PC-9 (cell line): ENCODE measurements around the gene IL11. TPM values are rescaled to one million over a fixed set of nuclear protein-coding genes. Genes with fewer than 3 reads are reported as not detected.

ENCODE experiments used
- BruUV-seq: library from RNA; stranded (reverse); fragments of 400-500 nt; replicated peaks from 2 replicates; lab custom pipeline; 2021; lab: Mats Ljungman, UMichigan
- CTCF ChIA-PET: fragments of 300-600 bp; sonication (Branson Sonifier 250); formaldehyde crosslinking; loops from one replicate; lab custom pipeline; 2022; ENCODE audit warnings: antibody characterized with exemption; lab: Charles Lee
- POLR2A ChIA-PET: fragments of 300-600 bp; sonication (Branson Sonifier 250); formaldehyde crosslinking; loops from one replicate; lab custom pipeline; 2022; ENCODE audit warnings: antibody characterized with exemption; ENCODE audit not compliant: unreplicated experiment; lab: Charles Lee
- DNase-seq, 2 experiments: peaks; one replicate each; pipeline versions ENCODE4 v3.0.0 to v3.0.0-alpha.2; 2015 to 2022; ENCODE audit warnings: mixed read lengths in 1 of 2
- H2AFZ ChIP-seq: fragments of 200-600 bp; sonication (generic); 2 replicates; pipeline ENCODE4 v1.8.1; 2017; ENCODE audit warnings: antibody characterized with exemption
- H3F3A ChIP-seq: fragments of 200-600 bp; sonication (generic); 2 replicates; pipeline ENCODE4 v1.8.1; 2017; ENCODE audit warnings: antibody characterized with exemption, mild to moderate bottlenecking, low read depth; ENCODE audit not compliant: insufficient read depth
- H3K27ac ChIP-seq: fragments of 200-600 bp; sonication (generic); 2 replicates; pipeline ENCODE4 v1.6.1; 2016; ENCODE audit warnings: mixed run types
- H3K27me3 ChIP-seq: fragments of 200-600 bp; sonication (generic); 2 replicates; pipeline ENCODE4 v1.6.1; 2016; ENCODE audit warnings: low read depth, mixed run types; ENCODE audit not compliant: insufficient read depth
- H3K36me3 ChIP-seq: fragments of 200-600 bp; sonication (generic); 2 replicates; pipeline ENCODE4 v1.6.1; 2016; ENCODE audit warnings: low read depth, mixed run types
- H3K4me1 ChIP-seq: fragments of 200-600 bp; sonication (generic); replicated peaks from 2 replicates; pipeline ENCODE4 v1.6.1; 2016; ENCODE audit warnings: mixed run types; ENCODE audit not compliant: insufficient read depth
- H3K4me2 ChIP-seq: fragments of 200-600 bp; sonication (generic); 2 replicates; pipeline ENCODE4 v1.6.1; 2017; ENCODE audit warnings: mixed run types
- H3K4me3 ChIP-seq: fragments of 200-600 bp; sonication (generic); 2 replicates; pipeline ENCODE4 v1.6.1; 2016; ENCODE audit warnings: mixed run types
- H3K79me2 ChIP-seq: fragments of 200-600 bp; sonication (generic); 2 replicates; pipeline ENCODE4 v1.6.1; 2017; ENCODE audit warnings: low read depth, mixed run types
- H3K9me2 ChIP-seq: fragments of 200-600 bp; sonication (generic); 2 replicates; pipeline ENCODE4 v1.8.1; 2017; ENCODE audit warnings: mild to moderate bottlenecking; ENCODE audit not compliant: insufficient read depth
- H3K9me3 ChIP-seq: fragments of 200-600 bp; sonication (generic); 2 replicates; pipeline ENCODE4 v1.8.1; 2016; ENCODE audit warnings: low read depth; ENCODE audit not compliant: insufficient read depth
- H4K20me1 ChIP-seq: fragments of 200-600 bp; sonication (generic); 2 replicates; pipeline ENCODE4 v1.8.1; 2017; ENCODE audit not compliant: insufficient read depth
- EZH2 ChIP-seq: fragments of 200-600 bp; sonication (generic); IDR thresholded peaks from 2 replicates; pipeline ENCODE4 v1.8.0; 2017; ENCODE audit warnings: antibody characterized with exemption, low read depth
- intact Hi-C: fragments of 100-400 bp; cut with micrococcal nuclease; formaldehyde crosslinking; loops from one replicate; pipeline ENCODE4 v1.10.0; 2022; ENCODE audit not compliant: unreplicated experiment
- total RNA-seq: library from RNA; stranded (reverse); gene quantifications from 2 replicates; pipeline ENCODE4 v1.2.3, GENCODE V29; 2021
- TF ChIP-seq, protein P1 (sequence below): fragments of 200-600 bp; sonication (generic); conservative IDR thresholded peaks from 2 replicates; pipeline ENCODE4 v1.6.1; 2017; ENCODE audit warnings: mixed run types, antibody characterized with exemption, mild to moderate bottlenecking, moderate library complexity

The IL11 gene
- total RNA-seq, 1 experiment from 2014 or later = 4.1 TPM

DNA sequence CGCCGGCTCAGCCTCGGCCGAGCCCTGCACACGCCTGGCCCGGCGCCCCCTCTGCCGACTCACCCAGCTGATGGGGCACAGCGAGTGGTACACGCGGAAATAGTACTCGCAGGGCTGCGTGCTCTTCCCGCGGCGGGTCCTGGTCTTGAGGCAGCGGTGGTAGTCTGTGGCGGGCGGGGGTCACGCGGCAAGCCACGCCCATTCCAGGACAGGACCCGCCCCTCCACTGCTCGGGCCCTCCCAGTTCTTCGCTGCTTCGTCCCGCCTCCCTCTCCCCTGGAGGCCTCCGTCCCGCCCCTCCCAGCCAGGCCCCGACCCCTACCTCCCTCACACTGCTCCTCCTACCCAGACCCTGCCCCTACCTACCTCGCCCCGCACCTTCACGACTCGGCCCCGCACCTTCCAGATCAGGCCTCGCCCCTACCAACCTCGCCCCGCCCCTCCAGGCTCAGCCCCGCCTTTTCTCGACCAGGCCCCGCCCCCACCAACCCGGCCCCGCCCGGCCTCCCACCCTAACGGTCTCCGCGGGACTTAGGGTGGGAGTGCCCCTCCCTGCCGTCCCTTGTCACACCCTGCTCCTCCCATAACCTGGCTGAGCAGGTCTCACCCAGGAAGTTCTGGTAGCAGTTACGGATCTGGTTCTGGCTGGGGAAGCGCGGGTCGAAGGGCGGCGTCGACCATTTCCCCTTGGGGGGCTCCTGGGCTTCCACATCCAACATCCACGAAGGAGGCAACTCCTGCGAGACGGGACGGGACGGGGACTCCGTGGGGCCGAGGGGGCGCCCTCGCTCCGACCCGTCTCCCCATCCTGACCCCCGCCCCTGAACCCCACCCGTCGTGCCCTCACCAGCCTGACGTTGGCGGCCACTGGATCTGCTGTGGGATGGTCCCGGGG is 16.2 kb downstream of the IL11 start:
- Histone ChIP-seq H4K20me1 (no peaks in the 10 kb centered on the region), H3K9me2 (no peaks in the 10 kb centered on the region), H3K4me3 (peak overlapping the region; percentile 72), H3K27ac (no peak overlapping the region), H3K27me3 (peaks cover 5% of the 10 kb centered on the region), H3K4me1 (peaks cover 47% of the 10 kb centered on the region), H3K79me2 (no peaks in the 10 kb centered on the region), H3F3A (peaks cover 36% of the 10 kb centered on the region), H3K9me3 (no peaks in the 10 kb centered on the region), H2AFZ (peak overlapping the region; percentile 76), H3K4me2 (peak overlapping the region; percentile 89), H3K36me3 (no peaks in the 10 kb centered on the region)
- CTCF ChIA-PET = interaction anchor here (0.6 to 0.9 kb wide), 3 partner anchors 9 to 176 kb away, joined by 3 to 4 read pairs (median 4); no protein-coding TSS in a partner anchor
- TF ChIP-seq, protein P1, sequence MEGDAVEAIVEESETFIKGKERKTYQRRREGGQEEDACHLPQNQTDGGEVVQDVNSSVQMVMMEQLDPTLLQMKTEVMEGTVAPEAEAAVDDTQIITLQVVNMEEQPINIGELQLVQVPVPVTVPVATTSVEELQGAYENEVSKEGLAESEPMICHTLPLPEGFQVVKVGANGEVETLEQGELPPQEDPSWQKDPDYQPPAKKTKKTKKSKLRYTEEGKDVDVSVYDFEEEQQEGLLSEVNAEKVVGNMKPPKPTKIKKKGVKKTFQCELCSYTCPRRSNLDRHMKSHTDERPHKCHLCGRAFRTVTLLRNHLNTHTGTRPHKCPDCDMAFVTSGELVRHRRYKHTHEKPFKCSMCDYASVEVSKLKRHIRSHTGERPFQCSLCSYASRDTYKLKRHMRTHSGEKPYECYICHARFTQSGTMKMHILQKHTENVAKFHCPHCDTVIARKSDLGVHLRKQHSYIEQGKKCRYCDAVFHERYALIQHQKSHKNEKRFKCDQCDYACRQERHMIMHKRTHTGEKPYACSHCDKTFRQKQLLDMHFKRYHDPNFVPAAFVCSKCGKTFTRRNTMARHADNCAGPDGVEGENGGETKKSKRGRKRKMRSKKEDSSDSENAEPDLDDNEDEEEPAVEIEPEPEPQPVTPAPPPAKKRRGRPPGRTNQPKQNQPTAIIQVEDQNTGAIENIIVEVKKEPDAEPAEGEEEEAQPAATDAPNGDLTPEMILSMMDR = no peak
- TF ChIP-seq EZH2 = no peak
- POLR2A ChIA-PET = interaction anchor here (1.2 kb wide), 1 partner anchor 15 kb away, joined by 7 read pairs; the partner anchor contains the start of gene KMT5C
- intact Hi-C loops = no loop called here
- DNase-seq = peak; percentile 52 to 85
- no TSS peak for BruUV-seq

DNA sequence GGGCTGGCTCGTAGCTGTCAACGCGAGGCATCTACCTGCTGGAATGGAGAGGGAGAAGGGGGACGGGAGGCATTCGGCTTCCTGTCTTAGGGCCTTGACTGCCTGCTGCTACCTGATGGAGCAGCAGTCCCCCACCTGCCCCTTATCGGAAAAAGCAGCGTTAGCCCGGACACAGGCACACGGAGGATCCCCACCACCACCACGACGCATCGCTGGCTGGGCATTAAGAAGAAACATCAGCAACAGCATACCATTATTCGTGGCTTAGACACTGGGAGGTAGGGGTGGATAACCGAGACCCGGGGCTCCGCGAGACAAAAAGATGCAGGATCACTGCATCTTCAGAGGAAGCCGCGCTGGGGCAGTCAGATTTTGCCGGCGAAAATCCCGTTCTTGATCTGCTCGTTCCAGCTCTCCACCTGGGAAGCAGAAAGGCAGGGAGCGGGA is 16.9 kb downstream of the IL11 start:
- H3F3A ChIP-seq = peaks cover 36% of the 10 kb centered on the region
- TSS peak; percentile 47 for BruUV-seq
- H3K27ac ChIP-seq = no peak overlapping the region
- H3K4me1 ChIP-seq = peaks cover 47% of the 10 kb centered on the region
- H3K79me2 ChIP-seq = no peaks in the 10 kb centered on the region
- intact Hi-C loops = no loop called here
- H3K9me2 ChIP-seq = no peaks in the 10 kb centered on the region
- H4K20me1 ChIP-seq = no peaks in the 10 kb centered on the region
- CTCF ChIA-PET = interaction anchor here (0.9 kb wide), 1 partner anchor 52 kb away, joined by 4 read pairs; no protein-coding TSS in a partner anchor
- POLR2A ChIA-PET = interaction anchor here (0.6 to 1.2 kb wide), 2 partner anchors 14 to 73 kb away, joined by 3 to 7 read pairs; partner anchors contain the start of genes HSPBP1 and KMT5C
- TF ChIP-seq, protein P1 = no peak
- no peak for TF ChIP-seq EZH2
- H3K36me3 ChIP-seq = no peaks in the 10 kb centered on the region
- DNase-seq = no peak
- H3K27me3 ChIP-seq = peaks cover 5% of the 10 kb centered on the region
- peak overlapping the region; percentile 76 for H2AFZ ChIP-seq
- peak overlapping the region; percentile 89 for H3K4me2 ChIP-seq
- H3K9me3 ChIP-seq = no peaks in the 10 kb centered on the region
- H3K4me3 ChIP-seq = peak overlapping the region; percentile 72

DNA sequence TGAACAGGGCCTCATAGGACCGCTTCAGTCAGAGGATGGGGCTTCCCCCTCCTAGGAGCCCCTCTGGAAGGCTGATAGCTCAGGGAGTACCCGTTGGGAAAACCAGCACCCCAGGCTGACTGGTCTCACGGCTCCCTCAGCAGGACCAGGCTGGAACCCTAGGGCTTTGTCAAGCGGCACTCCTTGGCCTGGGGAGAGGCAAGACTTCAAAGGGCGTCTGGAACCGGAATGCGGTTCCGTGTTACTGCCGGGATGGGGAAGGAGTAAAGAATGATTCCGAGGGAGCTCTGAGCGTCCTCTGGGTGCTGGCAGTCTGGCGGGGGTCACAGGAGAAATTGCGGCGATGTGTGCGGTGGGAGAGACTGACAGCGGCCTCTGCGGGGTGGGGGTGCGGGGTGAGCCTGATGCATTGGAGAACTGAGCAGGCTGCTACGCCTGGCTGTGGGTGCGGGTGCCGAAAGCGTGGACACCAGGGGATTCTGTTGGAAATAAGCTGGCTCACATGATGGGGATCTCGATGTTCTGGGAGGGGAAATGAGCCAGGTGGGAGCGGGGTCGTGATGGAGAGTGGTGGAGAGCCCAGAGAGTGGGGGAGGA is 17.6 kb downstream of the IL11 start:
- H3K9me2 ChIP-seq = no peaks in the 10 kb centered on the region
- POLR2A ChIA-PET = interaction anchor here (0.6 to 1.2 kb wide), 5 partner anchors 13 to 182 kb away, joined by 3 to 23 read pairs (median 7); partner anchors contain the start of genes HSPBP1 and KMT5C
- no peaks in the 10 kb centered on the region for H3K36me3 ChIP-seq
- no peak for TF ChIP-seq EZH2
- no peak overlapping the region for H2AFZ ChIP-seq
- intact Hi-C loops = loop anchor here (1.0 kb wide), 1 partner anchor 13 kb away; the partner anchor contains the start of gene KMT5C
- no peaks in the 10 kb centered on the region for H3K79me2 ChIP-seq
- H4K20me1 ChIP-seq = no peaks in the 10 kb centered on the region
- peak overlapping the region; percentile 89 for H3K4me2 ChIP-seq
- H3F3A ChIP-seq = peaks cover 36% of the 10 kb centered on the region
- peaks cover 47% of the 10 kb centered on the region for H3K4me1 ChIP-seq
- peaks cover 5% of the 10 kb centered on the region for H3K27me3 ChIP-seq
- no peaks in the 10 kb centered on the region for H3K9me3 ChIP-seq
- H3K27ac ChIP-seq = no peak overlapping the region
- CTCF ChIA-PET = interaction anchor here (0.9 to 1.7 kb wide), 4 partner anchors 13 to 51 kb away, joined by 3 to 5 read pairs (median 4); partner anchors contain the start of genes KMT5C and TMEM238
- peak overlapping the region; percentile 72; the same call in 1 of the 2 replicates for H3K4me3 ChIP-seq
- no peak for DNase-seq
- BruUV-seq = no TSS peak
